Stimulated activated naive CD4-positive, alpha-beta T cell treated with Interleukin-2 at 50 U/mL for 16 hours (primary cell): ENCODE data around the gene ARL3.

Experiments used
- DNase-seq: peaks from one replicate; lab custom pipeline; 2025; lab: John Stamatoyannopoulos, UW

The ARL3 gene

GRCh38 chr10:102651455-102652169 lies 62.6 kb downstream of the ARL3 start:
- DNase-seq: no peak

- no peak for DNase-seq
These were observed 63.3 kb downstream of the ARL3 start for GRCh38 chr10:102650655-102651454.

GRCh38 chr10:102649797-102650654 lies 64.2 kb downstream of the ARL3 start:
- no peak for DNase-seq

DNA sequence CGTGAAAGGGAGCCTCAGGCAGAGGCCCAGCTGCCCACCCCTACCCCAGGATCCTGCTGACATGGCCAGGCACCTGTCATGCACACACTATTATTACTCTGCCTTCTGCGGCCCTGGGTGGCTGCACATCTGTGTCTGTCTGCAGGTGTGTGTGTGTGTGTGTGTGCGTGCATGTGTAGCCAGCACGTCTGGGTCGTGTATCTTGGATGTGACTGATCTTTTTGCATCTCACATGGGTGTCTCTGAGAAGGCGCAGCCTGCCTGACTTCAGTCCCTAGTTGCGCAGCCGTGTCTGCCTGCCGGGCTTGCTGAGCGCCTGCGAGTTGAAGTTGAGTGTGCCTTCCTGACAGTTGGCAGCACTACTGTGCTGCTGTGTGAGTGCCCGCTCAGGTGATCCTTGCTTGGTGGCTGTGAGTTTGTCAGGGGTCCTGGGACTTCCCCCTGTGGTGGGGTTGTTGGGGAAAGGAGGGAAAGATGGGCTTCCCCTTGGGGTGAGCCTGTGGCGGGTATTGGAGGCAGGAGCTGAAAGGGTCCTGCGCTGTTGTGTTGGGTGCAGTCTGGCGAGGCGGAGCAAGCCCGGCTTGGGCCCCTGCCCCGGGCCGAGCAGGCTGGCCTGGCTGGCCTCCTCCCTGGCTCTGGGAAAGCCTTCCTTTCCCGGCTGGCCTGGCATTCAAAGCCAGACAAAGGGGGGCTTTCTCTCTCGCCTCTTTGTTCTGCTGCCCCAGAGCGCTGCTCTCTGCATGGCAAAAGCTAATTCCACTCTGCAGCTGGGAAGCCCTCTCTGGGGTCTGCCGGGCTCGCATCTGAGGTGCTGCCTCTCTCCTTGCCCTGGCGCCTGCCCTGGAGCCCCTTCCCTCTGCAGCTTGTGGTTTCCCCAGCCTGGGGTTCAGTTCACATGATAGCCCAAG lies 65.1 kb downstream of the ARL3 start:
- DNase-seq: peak; percentile 9

GRCh38 chr10:102648269-102648888 lies 65.8 kb downstream of the ARL3 start:
- DNase-seq: no peak

DNA sequence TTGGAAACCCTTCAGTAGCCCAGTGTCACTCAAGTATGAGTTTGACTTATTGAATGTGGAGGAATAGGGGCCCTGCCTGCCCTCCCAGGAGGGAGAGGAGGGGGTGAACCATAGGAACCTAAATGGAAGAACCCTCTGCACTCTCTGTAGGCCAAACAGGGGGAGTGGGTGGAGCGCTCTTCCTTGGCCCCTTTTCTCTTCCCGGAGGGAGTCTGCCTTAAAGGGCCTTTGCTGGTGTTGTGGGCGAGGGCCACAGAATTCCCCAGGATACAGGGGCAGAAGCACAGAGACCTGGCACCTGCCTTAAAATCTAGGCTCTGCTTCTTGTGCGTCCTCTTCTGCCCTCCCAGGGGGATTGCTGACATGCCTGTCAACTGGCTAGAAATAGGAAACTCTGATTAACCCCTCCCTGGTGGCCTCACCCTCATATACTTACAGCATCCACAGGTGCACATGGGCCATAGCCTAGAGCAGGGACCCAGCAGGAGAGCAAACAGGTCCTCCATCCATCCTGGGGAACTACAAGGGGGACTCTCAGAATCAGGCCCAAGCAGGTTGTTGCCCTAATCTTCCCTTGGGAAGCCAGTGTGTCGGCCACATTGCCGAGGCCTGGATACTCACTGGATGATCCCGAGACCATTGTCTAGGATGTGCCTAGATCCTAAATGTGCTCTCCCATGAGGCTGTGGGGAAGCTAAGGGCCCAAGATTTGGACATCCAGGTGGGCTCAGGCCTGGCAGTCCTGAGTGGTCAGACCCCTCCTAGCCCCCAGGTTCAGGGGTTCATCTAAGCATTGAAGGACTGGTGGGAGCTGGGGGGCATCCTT lies 66.5 kb downstream of the ARL3 start:
- DNase-seq: no peak

- DNase-seq: peak; percentile 45
These were observed 67.4 kb downstream of the ARL3 start for GRCh38 chr10:102646610-102647442.

DNA sequence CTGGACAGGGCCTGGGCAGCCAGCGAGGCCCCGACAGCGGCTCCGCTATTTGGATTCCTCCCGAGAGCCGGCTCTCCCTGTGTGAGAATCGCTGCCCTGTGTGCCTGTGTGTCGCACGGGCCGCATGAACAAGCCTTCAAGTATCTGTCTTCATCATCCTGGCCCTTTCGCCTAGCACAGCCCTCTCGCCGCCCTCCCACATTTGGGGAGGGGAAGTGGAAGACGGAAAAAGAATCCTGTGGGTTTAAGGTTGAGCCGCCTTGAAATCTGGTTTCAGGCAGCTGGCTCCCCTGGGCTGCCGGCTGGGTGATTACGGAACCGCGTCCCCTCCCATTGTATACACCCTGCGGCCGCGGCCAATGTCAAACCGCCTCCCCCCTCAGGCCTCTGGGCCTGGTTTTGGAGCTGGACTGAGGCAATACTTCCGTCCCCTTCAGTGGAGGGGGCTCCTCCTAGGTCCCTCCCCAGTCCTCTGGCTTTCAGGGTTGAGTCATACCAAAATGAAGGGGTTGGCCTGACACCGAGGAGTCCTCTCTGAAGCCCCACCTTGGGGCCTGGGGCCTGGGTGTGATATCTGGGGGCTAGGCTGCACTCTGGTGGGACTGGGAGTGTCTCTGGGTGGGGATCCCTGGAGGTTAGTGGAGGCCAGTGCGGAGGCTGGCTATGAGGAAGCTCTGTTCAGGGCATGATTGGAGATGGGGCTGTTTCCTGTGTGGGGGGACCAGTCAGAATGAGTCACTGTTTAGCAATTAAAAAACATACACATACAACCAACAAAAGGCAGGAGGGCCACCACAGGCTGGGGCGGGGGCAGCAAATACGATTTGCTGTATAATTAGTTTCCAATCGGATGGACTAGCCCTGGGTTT lies 68.2 kb downstream of the ARL3 start:
- DNase-seq: peak; percentile 83

DNA sequence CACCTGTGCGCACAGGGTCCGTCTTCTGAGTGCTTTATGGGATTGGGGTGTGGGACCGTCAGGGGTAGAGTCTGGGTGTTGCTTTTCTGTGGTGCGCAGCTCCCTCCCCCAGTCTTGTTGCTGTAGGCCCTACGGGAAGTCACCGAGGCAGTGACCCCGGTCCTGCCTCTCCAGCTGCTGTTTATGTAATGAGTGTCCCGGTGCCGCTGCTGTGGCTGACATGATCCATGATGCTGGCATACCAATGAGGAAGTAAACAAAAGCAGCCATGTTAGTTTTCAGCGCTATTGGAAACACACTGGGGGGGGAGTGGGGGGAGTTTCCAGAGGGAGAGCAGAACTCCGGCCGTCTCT lies 68.8 kb downstream of the ARL3 start:
- peak; percentile 36 for DNase-seq

GRCh38 chr10:102644646-102645387 lies 69.4 kb downstream of the ARL3 start:
- DNase-seq: peak; percentile 73

- DNase-seq: peak; percentile 49
These were observed 70.0 kb downstream of the ARL3 start, which contains the start of gene TRIM8 for GRCh38 chr10:102644066-102644645. TRIM8 (plus strand) TSS chr10:102644479; CDS start chr10:102644618, 139 bp downstream.

DNA sequence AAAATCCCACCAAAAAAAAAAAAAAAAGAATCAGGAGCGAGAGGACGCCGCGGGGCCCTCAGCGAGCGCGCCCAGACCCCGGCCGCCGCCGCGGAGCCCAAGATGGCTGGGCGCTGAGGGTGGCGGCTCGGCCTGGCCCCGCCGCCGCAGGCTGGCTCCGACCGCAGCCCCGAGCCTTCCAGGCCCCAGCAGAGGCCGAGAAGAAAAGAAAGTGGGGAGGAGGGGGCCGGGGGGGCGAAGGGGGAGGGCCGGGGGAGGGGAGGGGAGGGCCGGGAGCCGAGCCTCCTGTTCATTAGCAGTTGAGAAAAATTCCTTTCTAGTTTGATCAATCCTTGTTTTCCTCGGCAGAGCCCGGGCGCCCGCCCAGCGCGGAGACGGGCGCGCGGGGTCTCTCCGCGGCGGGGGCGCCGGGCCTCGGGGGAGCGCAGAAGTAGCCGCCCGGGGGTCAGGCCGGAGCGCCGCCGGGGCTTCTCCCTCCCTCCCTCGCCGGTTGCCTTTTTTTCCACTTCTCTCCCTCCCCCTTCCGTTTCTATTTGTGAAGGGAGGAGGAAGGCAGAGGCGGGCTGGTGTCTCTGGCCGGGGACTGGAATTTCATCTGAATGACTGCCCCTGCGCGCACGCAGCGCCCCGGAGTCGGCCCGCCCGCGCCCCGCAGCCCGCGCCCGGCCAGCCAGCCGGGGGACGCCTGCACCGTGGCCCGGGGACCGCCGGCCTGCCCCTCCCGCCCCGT lies 70.7 kb downstream of the ARL3 start:
- DNase-seq: peak; percentile 48

DNA sequence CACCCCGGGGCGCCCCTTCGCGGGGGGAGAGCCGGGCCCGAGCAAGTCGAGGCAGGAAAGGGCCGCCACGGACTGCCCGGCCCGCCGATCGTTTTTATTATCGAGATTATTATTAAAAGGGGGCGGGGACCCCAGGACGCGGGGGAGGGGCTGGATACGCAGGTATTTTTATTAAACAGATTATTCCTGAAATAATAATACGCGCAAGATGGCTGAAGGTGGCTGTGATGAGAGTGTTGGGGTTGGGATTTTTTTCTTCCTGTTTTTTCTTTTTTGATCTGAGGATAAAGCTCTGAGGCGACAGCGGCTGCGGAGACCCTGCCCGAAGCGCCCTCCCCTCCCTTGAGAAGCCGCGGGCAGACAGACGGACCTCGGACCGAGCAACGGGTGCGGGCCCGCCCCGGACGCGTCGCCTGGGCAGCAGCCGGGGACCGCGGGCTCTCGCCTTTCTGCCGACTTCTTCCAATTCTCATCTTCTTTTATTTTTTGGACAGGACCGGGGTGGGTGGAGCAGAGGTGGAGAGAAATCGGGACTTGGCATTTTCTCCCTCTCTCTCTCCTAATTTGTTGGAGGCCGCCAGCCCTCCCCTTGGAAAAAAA lies 71.4 kb downstream of the ARL3 start:
- peak; percentile 42 for DNase-seq

DNA sequence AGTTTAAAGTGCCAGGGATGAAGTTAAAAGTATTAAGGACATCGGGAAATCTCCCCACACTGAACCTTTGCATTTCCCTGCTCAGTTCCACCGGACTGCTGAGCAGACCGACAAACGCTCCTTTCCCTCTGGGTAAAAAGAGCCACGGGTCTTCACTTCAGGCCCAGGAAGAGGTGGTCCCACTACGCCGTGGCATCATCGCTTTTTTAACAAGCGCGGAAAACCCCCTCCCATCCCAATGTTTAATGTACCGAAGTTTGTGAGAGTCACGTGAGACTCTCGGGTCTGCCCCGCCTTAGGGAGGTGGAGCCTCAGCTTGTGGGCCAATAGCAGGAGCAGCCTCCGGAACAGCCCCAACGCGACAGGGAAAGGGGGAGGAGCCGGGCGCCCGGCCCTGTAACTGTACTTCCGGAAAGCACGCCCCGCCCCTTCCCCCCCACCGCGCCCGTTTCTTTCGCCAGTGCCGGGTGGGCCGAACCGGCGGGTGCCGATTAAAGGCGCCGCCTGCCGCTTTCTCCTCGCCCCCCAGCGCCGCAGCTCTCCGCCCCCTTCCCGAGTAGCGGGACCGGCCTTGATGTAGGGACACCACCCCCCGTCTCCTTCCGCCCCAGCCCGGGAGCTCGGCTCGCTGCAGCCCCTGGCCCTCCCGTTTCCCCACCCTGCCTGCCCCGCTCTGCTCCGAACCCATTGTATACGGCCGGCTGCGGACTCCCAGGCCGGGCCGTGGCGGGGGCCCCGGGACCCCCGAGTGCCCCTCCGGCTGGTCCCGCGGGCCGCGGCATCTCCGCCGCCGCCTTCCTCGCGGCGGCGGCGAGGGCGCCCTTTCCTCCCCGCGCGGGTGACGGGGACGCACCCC lies 72.1 kb downstream of the ARL3 start:
- DNase-seq: peak; percentile 97

GRCh38 chr10:102641402-102641801 lies 72.8 kb downstream of the ARL3 start:
- no peak for DNase-seq
